DND-41 (cell line): ENCODE results near the gene IRAG1.
"Not testable (repeated sequence)": the region's sequence is repeated elsewhere in the genome, so short reads cannot be mapped to it uniquely, and the experiment has no call there.

Experiments
- ATAC-seq: fragments of 200-7000 bp; cut with Tn5 transposase; 3 replicates; pipeline ENCODE4 v1.9.1; 2021; ENCODE audit warnings: low read depth; ENCODE audit not compliant: insufficient read depth
- DNase-seq: peaks from one replicate; pipeline ENCODE4 v3.0.0-alpha.2; 2020
- H2AFZ ChIP-seq: 2 replicates; pipeline ENCODE4 v1.6.0; 2012; ENCODE audit warnings: low read depth, low read length
- H3K27ac ChIP-seq: 2 replicates; pipeline ENCODE4 v1.5.1; 2012; ENCODE audit warnings: low read length, inconsistent platforms
- H3K27me3 ChIP-seq: fragments of 200-600 bp; sonication (generic); 2 replicates; pipeline ENCODE4 v1.6.0; 2012; ENCODE audit warnings: low read length, mild to moderate bottlenecking, inconsistent platforms; ENCODE audit not compliant: insufficient read depth, poor library complexity
- H3K36me3 ChIP-seq: 2 replicates; pipeline ENCODE4 v1.5.1; 2012; ENCODE audit warnings: low read length, inconsistent platforms; ENCODE audit not compliant: insufficient read depth
- H3K4me1 ChIP-seq: 2 replicates; pipeline ENCODE4 v1.5.1; 2012; ENCODE audit warnings: mild to moderate bottlenecking, low read length; ENCODE audit not compliant: insufficient read depth
- H3K4me2 ChIP-seq: 2 replicates; pipeline ENCODE4 v1.6.0; 2012; ENCODE audit warnings: mild to moderate bottlenecking, moderate library complexity, low read length, inconsistent platforms; ENCODE audit not compliant: insufficient read depth
- H3K4me3 ChIP-seq, 2 experiments: fragments of 200-600 bp in 1 of 2; shearing (Covaris generic) in 1 of 2; 2 replicates each; pipeline ENCODE4 v1.5.1; 2012 to 2016; ENCODE audit warnings: inconsistent platforms in 2 of 2, low read length in 2 of 2, mild to moderate bottlenecking in 2 of 2, low read depth in 1 of 2, moderate library complexity in 1 of 2
- H3K79me2 ChIP-seq: 2 replicates; pipeline ENCODE4 v1.6.0; 2012; ENCODE audit warnings: low read length, inconsistent platforms; ENCODE audit not compliant: insufficient read depth
- H3K9ac ChIP-seq: 2 replicates; pipeline ENCODE4 v1.6.0; 2012; ENCODE audit warnings: low read depth, mild to moderate bottlenecking, inconsistent platforms, low read length, moderate library complexity
- H3K9me3 ChIP-seq: 2 replicates; pipeline ENCODE4 v1.5.1; 2012; ENCODE audit warnings: low read length, moderate library complexity, mild to moderate bottlenecking, inconsistent platforms; ENCODE audit not compliant: insufficient read depth, severe bottlenecking
- H4K20me1 ChIP-seq: 2 replicates; pipeline ENCODE4 v1.6.0; 2012; ENCODE audit warnings: low read length; ENCODE audit not compliant: insufficient read depth
- CTCF ChIP-seq: IDR thresholded peaks from 2 replicates; pipeline ENCODE4 v1.5.1; 2012; ENCODE audit warnings: borderline replicate concordance, low read length, moderate library complexity, mild to moderate bottlenecking; ENCODE audit not compliant: poor library complexity, severe bottlenecking; ENCODE audit errors: extremely low read depth
- EZH2 ChIP-seq: IDR thresholded peaks from 3 replicates; pipeline ENCODE4 v1.6.1; 2012; ENCODE audit warnings: borderline replicate concordance, low read depth, mild to moderate bottlenecking, moderate library complexity, low read length, inconsistent platforms; ENCODE audit not compliant: severe bottlenecking

Gene IRAG1

DNA sequence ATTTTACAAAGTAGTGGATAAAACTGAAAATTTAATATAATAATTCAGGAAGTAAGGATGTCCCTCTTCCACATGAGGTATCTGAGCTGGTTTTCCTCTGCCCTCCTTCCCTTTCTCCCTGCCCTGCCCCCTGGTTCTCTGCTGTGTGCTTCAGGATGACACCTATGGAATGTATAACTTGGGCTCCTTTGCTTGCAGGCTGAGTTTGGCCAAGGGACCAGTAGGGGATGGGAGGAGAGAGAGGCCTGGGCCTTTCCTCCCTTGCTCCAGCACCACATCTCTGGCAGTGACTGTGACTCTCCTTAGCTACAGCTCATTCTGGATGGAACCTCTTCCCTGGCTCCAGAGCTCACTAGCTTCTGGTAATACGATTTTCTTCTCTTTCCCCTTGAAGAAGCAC lies 10.1 kb downstream of the IRAG1 start:
- no peak for ATAC-seq
- H3K27ac ChIP-seq, result no peak overlapping the region
- H3K27me3 ChIP-seq, result peaks cover 12% of the 10 kb centered on the region
- DNase-seq, result no peak
- no peak overlapping the region for H3K9ac ChIP-seq
- TF ChIP-seq EZH2 (no peak), CTCF (no peak)
- no peaks in the 10 kb centered on the region for H3K4me1 ChIP-seq
- H3K79me2 ChIP-seq, result no peaks in the 10 kb centered on the region
- H4K20me1 ChIP-seq, result no peaks in the 10 kb centered on the region
- H3K4me2 ChIP-seq, result no peak overlapping the region
- H3K36me3 ChIP-seq, result no peaks in the 10 kb centered on the region
- H3K9me3 ChIP-seq, result no peaks in the 10 kb centered on the region
- no peak overlapping the region for H2AFZ ChIP-seq
- H3K4me3 ChIP-seq, result no peak overlapping the region

DNA sequence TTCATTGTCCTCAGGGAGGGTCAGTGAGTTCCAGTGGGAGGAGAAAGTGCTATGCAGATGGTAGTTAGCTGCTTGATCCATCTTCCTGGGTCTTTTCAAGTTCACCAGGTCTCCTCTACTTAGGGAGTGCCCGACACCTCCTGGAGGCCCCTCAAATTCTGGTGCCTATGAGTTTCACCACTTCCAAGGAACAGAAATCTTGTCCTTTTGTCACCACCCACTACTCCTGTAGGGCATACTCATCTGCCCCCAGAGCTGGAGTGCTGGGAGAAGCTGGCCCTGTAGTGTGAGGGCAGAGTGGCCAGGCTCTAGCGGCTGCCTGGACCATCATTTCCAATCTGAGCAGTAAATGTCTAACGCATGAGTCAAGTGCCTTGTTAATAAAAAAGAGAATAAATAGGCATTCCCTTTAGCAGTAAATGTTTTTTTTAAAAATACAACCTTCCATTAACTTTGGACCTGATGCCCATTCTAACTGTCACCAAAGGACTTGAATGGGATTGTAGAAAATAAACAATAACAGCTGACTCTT lies 12.5 kb downstream of the IRAG1 start:
- H3K4me2 ChIP-seq, result no peak overlapping the region
- TF ChIP-seq CTCF (no peak), EZH2 (no peak)
- DNase-seq (no peak), ATAC-seq (no peak)
- no peaks in the 10 kb centered on the region for H3K4me1 ChIP-seq
- peaks cover 14% of the 10 kb centered on the region for H3K27me3 ChIP-seq
- no peak overlapping the region for H3K4me3 ChIP-seq
- no peak overlapping the region for H3K27ac ChIP-seq
- H3K36me3 ChIP-seq, result no peaks in the 10 kb centered on the region
- H3K9ac ChIP-seq, result no peak overlapping the region
- H4K20me1 ChIP-seq, result no peaks in the 10 kb centered on the region
- no peak overlapping the region for H2AFZ ChIP-seq
- H3K9me3 ChIP-seq, result no peaks in the 10 kb centered on the region
- no peaks in the 10 kb centered on the region for H3K79me2 ChIP-seq

- H3K9ac ChIP-seq, H3K4me1 ChIP-seq, H2AFZ ChIP-seq, DNase-seq, H3K36me3 ChIP-seq, H3K4me2 ChIP-seq, H3K79me2 ChIP-seq, H3K4me3 ChIP-seq, H4K20me1 ChIP-seq, H3K9me3 ChIP-seq, H3K27ac ChIP-seq, ATAC-seq: not testable (repeated sequence)
- peaks cover 19% of the 10 kb centered on the region for H3K27me3 ChIP-seq
Observed at GRCh38 chr11:10680279-10680678, 13.3 kb downstream of the IRAG1 start.

- Histone ChIP-seq H3K9ac (no peak overlapping the region), H3K27ac (no peak overlapping the region), H3K4me1 (no peaks in the 10 kb centered on the region), H3K4me3 (no peak overlapping the region), H3K36me3 (no peaks in the 10 kb centered on the region), H4K20me1 (no peaks in the 10 kb centered on the region), H3K4me2 (no peak overlapping the region), H3K9me3 (no peaks in the 10 kb centered on the region), H2AFZ (no peak overlapping the region), H3K79me2 (no peaks in the 10 kb centered on the region), H3K27me3 (peaks cover 22% of the 10 kb centered on the region)
- DNase-seq, result no peak
- no peak for ATAC-seq
- TF ChIP-seq CTCF (no peak), EZH2 (no peak)
Observed at GRCh38 chr11:10679644-10680043, 13.9 kb downstream of the IRAG1 start.
